ENCODE results near the gene COL23A1.

- TF ChIP-seq EZH2 (IDR thresholded peaks at IDR 0.05; ENCODE audit: low read length, missing control alignments) (no peak), CTCF (conservative IDR thresholded peaks at IDR 0.05 in 1 of 2, IDR thresholded peaks at IDR 0.05 in 1 of 2; ENCODE audit: low read depth in 1 of 2, low read length in 2 of 2) (no peak)
Observed at GRCh38 chr5:178433273-178433775, 156.9 kb downstream of the COL23A1 start.

All from fibroblast of lung (primary cell).